Measurements from ENCODE around the gene SPIN2B.
A peak's percentile ranks its signal among the peaks of the same experiment; 100 is the strongest.
"Not testable (repeated sequence)": the region's sequence is repeated elsewhere in the genome, so short reads cannot be mapped to it uniquely, and the experiment has no call there.

SPIN2B gene

GRCh38 chrX:57121162-57121755, at the start of gene SPIN2B:
Gene SPIN2B (minus strand): TSS chrX:57121548.
- peak; percentile 56 for DNase-seq (ENCODE audit: low read depth)

- no peak for DNase-seq (ENCODE audit: low read depth)
Measured at GRCh38 chrX:57156397-57157049, 35.2 kb upstream of the SPIN2B start.

- no peak for DNase-seq (ENCODE audit: low read depth)
Measured at GRCh38 chrX:57155171-57155570, 33.8 kb upstream of the SPIN2B start.

GRCh38 chrX:57152222-57152621, 30.9 kb upstream of the SPIN2B start:
- DNase-seq (ENCODE audit: low read depth): not testable (repeated sequence)

GRCh38 chrX:57138674-57139073, 17.3 kb upstream of the SPIN2B start:
- DNase-seq (ENCODE audit: low read depth): no peak

- DNase-seq (ENCODE audit: low read depth): no peak
Measured at GRCh38 chrX:57137501-57137900, 16.2 kb upstream of the SPIN2B start.

- not testable (repeated sequence) for DNase-seq (ENCODE audit: low read depth)
Measured at GRCh38 chrX:57137073-57137472, 15.7 kb upstream of the SPIN2B start, which contains the start of gene SPIN2A. Gene SPIN2A (minus strand): TSS chrX:57137397. CDS start chrX:57136597, 800 bp downstream.

- not testable (repeated sequence) for DNase-seq (ENCODE audit: low read depth)
Measured at GRCh38 chrX:57136589-57136988, 15.2 kb upstream of the SPIN2B start.

- DNase-seq (ENCODE audit: low read depth): no peak
Measured at GRCh38 chrX:57135287-57135686, 13.9 kb upstream of the SPIN2B start.

GRCh38 chrX:57134702-57135101, 13.4 kb upstream of the SPIN2B start:
- no peak for DNase-seq (ENCODE audit: low read depth)

- no peak for DNase-seq (ENCODE audit: low read depth)
Measured at GRCh38 chrX:57133706-57134105, 12.4 kb upstream of the SPIN2B start.

- not testable (repeated sequence) for DNase-seq (ENCODE audit: low read depth)
Measured at GRCh38 chrX:57133284-57133683, 11.9 kb upstream of the SPIN2B start.

GRCh38 chrX:57132046-57132445, 10.7 kb upstream of the SPIN2B start:
- no peak for DNase-seq (ENCODE audit: low read depth)

- DNase-seq (ENCODE audit: low read depth): no peak
Measured at GRCh38 chrX:57121816-57122215, 468 bp upstream of the SPIN2B start.

- not testable (repeated sequence) for DNase-seq (ENCODE audit: low read depth)
Measured at GRCh38 chrX:57120619-57121161, 658 bp downstream of the SPIN2B start.

- no peak for DNase-seq (ENCODE audit: low read depth)
Measured at GRCh38 chrX:57119416-57119815, 1.9 kb downstream of the SPIN2B start.

- DNase-seq (ENCODE audit: low read depth): not testable (repeated sequence)
Measured at GRCh38 chrX:57117566-57117965, 3.8 kb downstream of the SPIN2B start.

GRCh38 chrX:57104921-57105398, 16.4 kb downstream of the SPIN2B start:
- no peak for DNase-seq (ENCODE audit: low read depth)

- DNase-seq (ENCODE audit: low read depth): no peak
Measured at GRCh38 chrX:57104406-57104805, 16.9 kb downstream of the SPIN2B start.

- no peak for DNase-seq (ENCODE audit: low read depth)
Measured at GRCh38 chrX:57103489-57103888, 17.9 kb downstream of the SPIN2B start.

- DNase-seq (ENCODE audit: low read depth): not testable (repeated sequence)
Measured at GRCh38 chrX:57102918-57103317, 18.4 kb downstream of the SPIN2B start.

- no peak for DNase-seq (ENCODE audit: low read depth)
Measured at GRCh38 chrX:57083143-57083542, 38.2 kb downstream of the SPIN2B start.

GRCh38 chrX:57074458-57074857, 46.9 kb downstream of the SPIN2B start:
- DNase-seq (ENCODE audit: low read depth): no peak
